ENCODE measurements around the gene PAQR6. TPM values are rescaled to one million over a fixed set of nuclear protein-coding genes. Genes with fewer than 3 reads are reported as not detected.
"Not testable (repeated sequence)": the region's sequence is repeated elsewhere in the genome, so short reads cannot be mapped to it uniquely, and the experiment has no call there.

The PAQR6 gene
- total and polyA plus RNA-seq, 3 donors from 2014 or later = 3.6 to 10.5 (median 8.0) TPM

GRCh38 chr1:156225677-156226014, 22.2 kb downstream of the PAQR6 start:
- Histone ChIP-seq H3K9me3 (no peaks in the 10 kb centered on the region), H3K27me3 (no peaks in the 10 kb centered on the region), H3K27ac (no peak overlapping the region), H3K36me3 (ENCODE audit: low read depth, missing control alignments) (no peaks in the 10 kb centered on the region), H3K4me3 (no peak overlapping the region), H3K4me1 (no peaks in the 10 kb centered on the region)
- intact Hi-C loops (cut with DNase I; ENCODE audit: low total_unique reads) = loop anchor here (2.0 kb wide), 1 partner anchor 81 kb away; no protein-coding TSS in a partner anchor
- WGBS, 2 donors = 19 to 28% methylated on average over 2 of the region's 2 CpGs
- DNase-seq = no peak
- no peak for TF ChIP-seq CTCF (IDR thresholded peaks at IDR 0.05)
- TF ChIP-seq POLR2A (IDR thresholded peaks at IDR 0.05) = no peak

- Histone ChIP-seq H3K36me3 (ENCODE audit: low read depth, missing control alignments) (no peaks in the 10 kb centered on the region), H3K4me3 (no peak overlapping the region), H3K4me1 (no peaks in the 10 kb centered on the region), H3K27me3 (no peaks in the 10 kb centered on the region), H3K9me3 (no peaks in the 10 kb centered on the region), H3K27ac (no peak overlapping the region)
- DNase-seq = no peak
- 93 to 94% methylated on average over 13 of the region's 13 CpGs for WGBS, 2 donors
- intact Hi-C loops (cut with DNase I; ENCODE audit: low total_unique reads) = loop anchor here (5.0 kb wide), 1 partner anchor 130 kb away; no protein-coding TSS in a partner anchor
- TF ChIP-seq CTCF (IDR thresholded peaks at IDR 0.05) (no peak), POLR2A (IDR thresholded peaks at IDR 0.05) (no peak)
Observed at GRCh38 chr1:156221986-156222692, 25.7 kb downstream of the PAQR6 start.

- DNase-seq = no peak
- H3K4me3 ChIP-seq = no peak overlapping the region
- H3K9me3 ChIP-seq = no peaks in the 10 kb centered on the region
- no peaks in the 10 kb centered on the region for H3K4me1 ChIP-seq
- no peak overlapping the region for H3K27ac ChIP-seq
- no peaks in the 10 kb centered on the region for H3K27me3 ChIP-seq
- intact Hi-C loops (cut with DNase I; ENCODE audit: low total_unique reads) = loop anchor here (5.0 kb wide), 1 partner anchor 128 kb away; no protein-coding TSS in a partner anchor
- WGBS, 2 donors = 92 to 96% methylated on average over 9 of the region's 9 CpGs
- H3K36me3 ChIP-seq (ENCODE audit: low read depth, missing control alignments) = no peaks in the 10 kb centered on the region
- TF ChIP-seq POLR2A (IDR thresholded peaks at IDR 0.05) = no peak
Observed at GRCh38 chr1:156220226-156220625, 27.6 kb downstream of the PAQR6 start.

- TF ChIP-seq POLR2A (IDR thresholded peaks at IDR 0.05) (no peak), CTCF (IDR thresholded peaks at IDR 0.05) (no peak)
- intact Hi-C loops (cut with DNase I; ENCODE audit: low total_unique reads) = no loop called here
- H3K4me1 ChIP-seq = peaks cover 10% of the 10 kb centered on the region
- H3K27ac ChIP-seq = peak overlapping the region in 1 of 2 donors; percentile 47
- 27 to 40% methylated on average over 2 of the region's 2 CpGs for WGBS, 2 donors
- DNase-seq = no peak
- H3K4me3 ChIP-seq = no peak overlapping the region
- no peaks in the 10 kb centered on the region for H3K9me3 ChIP-seq
- no peaks in the 10 kb centered on the region for H3K27me3 ChIP-seq
- H3K36me3 ChIP-seq (ENCODE audit: low read depth, missing control alignments) = no peaks in the 10 kb centered on the region
Observed at GRCh38 chr1:156217871-156218270, 30.0 kb downstream of the PAQR6 start.

- Histone ChIP-seq H3K4me3 (peak overlapping the region in 1 of 2 donors; percentile 26), H3K4me1 (peaks cover 15% of the 10 kb centered on the region)
- 70 to 86% methylated on average over 23 to 55 of the region's 55 CpGs for WGBS, 2 donors
- H3K27ac ChIP-seq; DNase-seq; H3K36me3 ChIP-seq (ENCODE audit: low read depth, missing control alignments); H3K9me3 ChIP-seq; intact Hi-C loops (cut with DNase I; ENCODE audit: low total_unique reads); H3K27me3 ChIP-seq: not testable (repeated sequence)
Observed at GRCh38 chr1:156216361-156217086, 31.3 kb downstream of the PAQR6 start.

Measured in testis (tissue), 3 donors.